A549 (cell line): ENCODE results near the gene SLAMF8. TPM values are rescaled to one million over a fixed set of nuclear protein-coding genes. Genes with fewer than 3 reads are reported as not detected.

Source experiments
- ATAC-seq, 2 experiments: fragments of 200-7000 bp in 1 of 2; fragments of >200 bp in 1 of 2; cut with Nextera tagmentation in 1 of 2; cut with Tn5 transposase in 1 of 2; 3 replicates each; pipeline versions ENCODE4 v1.8.0 to v1.9.1; 2018 to 2020; ENCODE audit warnings: mild to moderate bottlenecking in 1 of 2, moderate library complexity in 1 of 2
- CTCF ChIA-PET: fragments of 300-600 bp; sonication (Branson Sonifier 250); formaldehyde crosslinking; extraction: SDS; loops from one replicate; lab custom pipeline; 2021; ENCODE audit warnings: antibody characterized with exemption, inconsistent platforms; lab: Yijun Ruan, JAX
- POLR2A ChIA-PET: fragments of 350-600 bp; formaldehyde crosslinking; extraction: SDS; loops from one replicate; lab custom pipeline; 2021; ENCODE audit warnings: antibody characterized with exemption, inconsistent platforms; lab: Yijun Ruan, JAX
- DNase-seq, 2 experiments: peaks; one replicate each; pipeline versions ENCODE4 v3.0.0 to v3.0.0-alpha.2; 2011 to 2016; ENCODE audit warnings: low read depth in 1 of 2, low spot score in 1 of 2
- FAIRE-seq: peaks from 2 replicates; lab custom pipeline; 2011; peaks lifted over from hg19 to GRCh38; lab: Jason Lieb, UNC
- H3K27ac ChIP-seq, 2 experiments: fragments of >200 bp; sonication (Bioruptor Twin); formaldehyde crosslinking; 3 replicates each; pipeline ENCODE4 v1.5.1; 2016 to 2017
- H3K4me1 ChIP-seq: fragments of >200 bp; sonication (Bioruptor Twin); formaldehyde crosslinking; 3 replicates; pipeline ENCODE4 v1.6.1; 2016
- H3K4me2 ChIP-seq: fragments of >200 bp; sonication (Bioruptor Twin); formaldehyde crosslinking; 3 replicates; pipeline ENCODE4 v1.6.1; 2016
- H3K4me3 ChIP-seq: fragments of >200 bp; sonication (Bioruptor Twin); formaldehyde crosslinking; 3 replicates; pipeline ENCODE4 v1.5.1; 2016
- H3K9me3 ChIP-seq: fragments of >200 bp; sonication (Bioruptor Twin); formaldehyde crosslinking; 3 replicates; pipeline ENCODE4 v1.6.1; 2016
- CBX2 ChIP-seq: fragments of 200-600 bp; sonication (generic); IDR thresholded peaks from 2 replicates; pipeline ENCODE4 v1.6.1; 2016; ENCODE audit warnings: low read depth, mild to moderate bottlenecking, borderline replicate concordance
- CBX8 ChIP-seq: fragments of 200-600 bp; sonication (generic); IDR thresholded peaks from 2 replicates; pipeline ENCODE4 v1.6.1; 2016
- CEBPB ChIP-seq, 2 experiments: fragments of >200 bp in 1 of 2; sonication (Bioruptor Twin) in 1 of 2; formaldehyde crosslinking in 1 of 2; IDR thresholded peaks; 2 replicates each; pipeline ENCODE4 v1.6.1; 2012 to 2016
- CHD2 ChIP-seq: fragments of 150-350 bp; IDR thresholded peaks from 2 replicates; pipeline ENCODE4 v1.6.1; 2014; ENCODE audit warnings: low read length; ENCODE audit not compliant: partially characterized antibody
- CHD4 ChIP-seq: fragments of 200-600 bp; sonication (generic); IDR thresholded peaks from 2 replicates; pipeline ENCODE4 v1.6.1; 2016; ENCODE audit warnings: antibody characterized with exemption, mild to moderate bottlenecking, borderline replicate concordance
- EHF ChIP-seq: fragments of 250-450 bp; sonication (Bioruptor Pico); IDR thresholded peaks from 2 replicates; pipeline ENCODE4 v1.5.0; 2020; ENCODE audit warnings: mild to moderate bottlenecking
- EHMT2 ChIP-seq: fragments of 200-600 bp; sonication (generic); IDR thresholded peaks from 2 replicates; pipeline ENCODE4 v1.6.1; 2016; ENCODE audit warnings: antibody characterized with exemption, low read depth, mild to moderate bottlenecking, moderate library complexity
- FOSL2 ChIP-seq, 2 experiments: fragments of 450-650 bp in 1 of 2; fragments of >200 bp in 1 of 2; sonication (Bioruptor Twin) in 1 of 2; formaldehyde crosslinking; IDR thresholded peaks; 2 replicates each; pipeline versions ENCODE4 v1.5.0 to v1.6.1; 2016 to 2020; ENCODE audit warnings: mild to moderate bottlenecking in 1 of 2, moderate library complexity in 1 of 2
- HEYL ChIP-seq: fragments of 250-450 bp; sonication (Bioruptor Pico); IDR thresholded peaks from 2 replicates; pipeline ENCODE4 v1.8.0; 2021; ENCODE audit warnings: mild to moderate bottlenecking, moderate library complexity
- HOXB5 ChIP-seq: fragments of 250-450 bp; sonication (Bioruptor Pico); IDR thresholded peaks from 2 replicates; pipeline ENCODE4 v1.5.0; 2020; ENCODE audit warnings: mild to moderate bottlenecking, moderate library complexity
- JUN ChIP-seq, 2 experiments: fragments of >200 bp; sonication (Bioruptor Twin); formaldehyde crosslinking; IDR thresholded peaks; 2 replicates in 1 of 2; 3 replicates in 1 of 2; pipeline ENCODE4 v1.6.1; 2016 to 2017
- KDM5A ChIP-seq: fragments of 200-600 bp; sonication (generic); IDR thresholded peaks from 2 replicates; pipeline ENCODE4 v1.6.1; 2016; ENCODE audit warnings: antibody characterized with exemption, mild to moderate bottlenecking
- MYC ChIP-seq: IDR thresholded peaks from 2 replicates; pipeline ENCODE4 v1.6.1; 2012; ENCODE audit warnings: mild to moderate bottlenecking, inconsistent platforms, low read length, improper control_type of control experiment, borderline replicate concordance
- NPAS2 ChIP-seq: fragments of 250-450 bp; sonication (Bioruptor Pico); IDR thresholded peaks from 2 replicates; pipeline ENCODE4 v1.8.0; 2022; ENCODE audit warnings: mild to moderate bottlenecking, moderate library complexity, borderline replicate concordance
- NR3C1 ChIP-seq: fragments of >200 bp; sonication (Bioruptor Twin); formaldehyde crosslinking; IDR thresholded peaks from 3 replicates; pipeline ENCODE4 v1.6.1; 2017
- RAD21 ChIP-seq, 2 experiments: fragments of >200 bp in 1 of 2; sonication (Bioruptor Twin) in 1 of 2; formaldehyde crosslinking in 1 of 2; IDR thresholded peaks in 1 of 2; conservative IDR thresholded peaks in 1 of 2; 2 replicates in 1 of 2; 3 replicates in 1 of 2; pipeline ENCODE4 v1.6.1; 2012 to 2018; ENCODE audit warnings: inconsistent platforms in 1 of 2
- RNF2 ChIP-seq: fragments of 200-600 bp; sonication (generic); IDR thresholded peaks from 2 replicates; pipeline ENCODE4 v1.6.1; 2016; ENCODE audit warnings: low read depth, mild to moderate bottlenecking, antibody characterized with exemption, moderate library complexity, borderline replicate concordance
- SMC3 ChIP-seq: fragments of >200 bp; sonication (Bioruptor Twin); formaldehyde crosslinking; IDR thresholded peaks from 3 replicates; pipeline ENCODE4 v1.6.1; 2018; ENCODE audit warnings: inconsistent platforms
- ZNF302 ChIP-seq: fragments of 250-450 bp; sonication (Bioruptor Pico); IDR thresholded peaks from 2 replicates; pipeline ENCODE4 v1.9.0; 2021; ENCODE audit warnings: inconsistent platforms, mild to moderate bottlenecking, moderate library complexity
- WGBS: methylation state at CpG from one replicate; pipeline ENCODE4 v1.1.6; 2017; ENCODE audit errors: missing lambda C conversion rate; 5-methylcytosine and 5-hydroxymethylcytosine counted together
- polyA plus RNA-seq, 4 experiments: library from polyadenylated mRNA; depleted of rRNA in 3 of 4; stranded (reverse); fragments of >200 nt; fragmentation: RNase III in 1 of 4; extraction: RNeasy Plus Mini Kit Qiagen cat#74134 plus additional on column Dnase treatment in 1 of 4; gene quantifications; 2 replicates in 3 of 4; 3 replicates in 1 of 4; pipeline ENCODE4 v1.2.3, GENCODE V29; 2011 to 2017
- TF ChIP-seq, protein P1 (sequence below): fragments of 250-450 bp; sonication (Bioruptor Pico); IDR thresholded peaks from 2 replicates; pipeline ENCODE4 v1.5.0; 2021; ENCODE audit warnings: mild to moderate bottlenecking, moderate library complexity, borderline replicate concordance
- TF ChIP-seq, protein P2 (sequence below): fragments of 200-600 bp; sonication (generic); IDR thresholded peaks from 2 replicates; pipeline ENCODE4 v1.6.1; 2016; ENCODE audit warnings: antibody characterized with exemption, mild to moderate bottlenecking, moderate library complexity
- TF ChIP-seq, protein P3 (sequence below): fragments of 250-450 bp; sonication (Bioruptor Pico); IDR thresholded peaks from 2 replicates; pipeline ENCODE4 v1.5.0; 2020; ENCODE audit warnings: low read depth, mild to moderate bottlenecking, moderate library complexity
- TF ChIP-seq, protein P4 (sequence below): fragments of >200 bp; sonication (Bioruptor Twin); formaldehyde crosslinking; IDR thresholded peaks from 3 replicates; pipeline ENCODE4 v1.5.1; 2016
- TF ChIP-seq, protein P5 (sequence below): IDR thresholded peaks from 2 replicates; pipeline ENCODE4 v1.6.1; 2012
- TF ChIP-seq, protein P6 (sequence below): IDR thresholded peaks from 2 replicates; pipeline ENCODE4 v1.6.1; 2012
- TF ChIP-seq, protein P7 (sequence below): fragments of >200 bp; sonication (Bioruptor Twin); formaldehyde crosslinking; IDR thresholded peaks from 2 replicates; pipeline ENCODE4 v1.6.1; 2016

Gene SLAMF8
- polyA plus RNA-seq, 2 of the 4 experiments (the other 2 are of a cell fraction) = not detected

DNA sequence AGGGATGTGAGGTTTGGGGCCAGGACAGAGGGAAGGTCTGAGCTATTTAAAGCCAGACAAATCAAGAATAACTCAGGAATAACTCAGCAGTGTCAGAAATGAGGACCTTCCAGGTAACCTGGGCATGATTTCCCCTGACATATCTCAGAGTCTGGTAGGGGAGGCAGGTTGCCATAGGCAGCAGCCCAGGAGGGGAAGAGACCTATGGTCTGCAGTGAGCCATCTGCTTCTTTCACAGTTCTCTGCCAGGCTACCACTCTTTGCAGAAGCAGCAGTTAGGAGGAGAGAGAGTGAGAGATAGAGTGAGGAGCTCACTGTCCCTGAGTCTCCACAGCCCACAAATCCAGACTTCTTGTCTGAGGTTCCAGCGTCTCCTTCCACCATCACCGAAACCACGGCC, 42.1 kb downstream of the SLAMF8 start:
- H3K9me3 ChIP-seq = no peaks in the 10 kb centered on the region
- 0 out of 6 replicates have a peak overlapping the region, but pooled peaks of 1 of the 2 experiments have one; percentile 6 for H3K27ac ChIP-seq
- no peak for TF ChIP-seq CHD2
- TF ChIP-seq, protein P1, sequence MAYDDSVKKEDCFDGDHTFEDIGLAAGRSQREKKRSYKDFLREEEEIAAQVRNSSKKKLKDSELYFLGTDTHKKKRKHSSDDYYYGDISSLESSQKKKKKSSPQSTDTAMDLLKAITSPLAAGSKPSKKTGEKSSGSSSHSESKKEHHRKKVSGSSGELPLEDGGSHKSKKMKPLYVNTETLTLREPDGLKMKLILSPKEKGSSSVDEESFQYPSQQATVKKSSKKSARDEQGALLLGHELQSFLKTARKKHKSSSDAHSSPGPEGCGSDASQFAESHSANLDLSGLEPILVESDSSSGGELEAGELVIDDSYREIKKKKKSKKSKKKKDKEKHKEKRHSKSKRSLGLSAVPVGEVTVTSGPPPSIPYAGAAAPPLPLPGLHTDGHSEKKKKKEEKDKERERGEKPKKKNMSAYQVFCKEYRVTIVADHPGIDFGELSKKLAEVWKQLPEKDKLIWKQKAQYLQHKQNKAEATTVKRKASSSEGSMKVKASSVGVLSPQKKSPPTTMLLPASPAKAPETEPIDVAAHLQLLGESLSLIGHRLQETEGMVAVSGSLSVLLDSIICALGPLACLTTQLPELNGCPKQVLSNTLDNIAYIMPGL (CRISPR knock-in tag) = no peak
- no peak for TF ChIP-seq CHD4
- no peak for TF ChIP-seq HEYL (CRISPR knock-in tag)
- TF ChIP-seq NPAS2 (CRISPR knock-in tag) = no peak
- TF ChIP-seq KDM5A = no peak
- no peak for TF ChIP-seq CEBPB (IDR thresholded peaks at IDR 0.05)
- TF ChIP-seq RNF2 = no peak
- TF ChIP-seq, protein P2, sequence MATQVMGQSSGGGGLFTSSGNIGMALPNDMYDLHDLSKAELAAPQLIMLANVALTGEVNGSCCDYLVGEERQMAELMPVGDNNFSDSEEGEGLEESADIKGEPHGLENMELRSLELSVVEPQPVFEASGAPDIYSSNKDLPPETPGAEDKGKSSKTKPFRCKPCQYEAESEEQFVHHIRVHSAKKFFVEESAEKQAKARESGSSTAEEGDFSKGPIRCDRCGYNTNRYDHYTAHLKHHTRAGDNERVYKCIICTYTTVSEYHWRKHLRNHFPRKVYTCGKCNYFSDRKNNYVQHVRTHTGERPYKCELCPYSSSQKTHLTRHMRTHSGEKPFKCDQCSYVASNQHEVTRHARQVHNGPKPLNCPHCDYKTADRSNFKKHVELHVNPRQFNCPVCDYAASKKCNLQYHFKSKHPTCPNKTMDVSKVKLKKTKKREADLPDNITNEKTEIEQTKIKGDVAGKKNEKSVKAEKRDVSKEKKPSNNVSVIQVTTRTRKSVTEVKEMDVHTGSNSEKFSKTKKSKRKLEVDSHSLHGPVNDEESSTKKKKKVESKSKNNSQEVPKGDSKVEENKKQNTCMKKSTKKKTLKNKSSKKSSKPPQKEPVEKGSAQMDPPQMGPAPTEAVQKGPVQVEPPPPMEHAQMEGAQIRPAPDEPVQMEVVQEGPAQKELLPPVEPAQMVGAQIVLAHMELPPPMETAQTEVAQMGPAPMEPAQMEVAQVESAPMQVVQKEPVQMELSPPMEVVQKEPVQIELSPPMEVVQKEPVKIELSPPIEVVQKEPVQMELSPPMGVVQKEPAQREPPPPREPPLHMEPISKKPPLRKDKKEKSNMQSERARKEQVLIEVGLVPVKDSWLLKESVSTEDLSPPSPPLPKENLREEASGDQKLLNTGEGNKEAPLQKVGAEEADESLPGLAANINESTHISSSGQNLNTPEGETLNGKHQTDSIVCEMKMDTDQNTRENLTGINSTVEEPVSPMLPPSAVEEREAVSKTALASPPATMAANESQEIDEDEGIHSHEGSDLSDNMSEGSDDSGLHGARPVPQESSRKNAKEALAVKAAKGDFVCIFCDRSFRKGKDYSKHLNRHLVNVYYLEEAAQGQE = no peak
- no peak for TF ChIP-seq ZNF302 (CRISPR knock-in tag)
- TF ChIP-seq, protein P3, sequence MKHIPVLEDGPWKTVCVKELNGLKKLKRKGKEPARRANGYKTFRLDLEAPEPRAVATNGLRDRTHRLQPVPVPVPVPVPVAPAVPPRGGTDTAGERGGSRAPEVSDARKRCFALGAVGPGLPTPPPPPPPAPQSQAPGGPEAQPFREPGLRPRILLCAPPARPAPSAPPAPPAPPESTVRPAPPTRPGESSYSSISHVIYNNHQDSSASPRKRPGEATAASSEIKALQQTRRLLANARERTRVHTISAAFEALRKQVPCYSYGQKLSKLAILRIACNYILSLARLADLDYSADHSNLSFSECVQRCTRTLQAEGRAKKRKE (CRISPR knock-in tag) = no peak
- TF ChIP-seq, protein P4, sequence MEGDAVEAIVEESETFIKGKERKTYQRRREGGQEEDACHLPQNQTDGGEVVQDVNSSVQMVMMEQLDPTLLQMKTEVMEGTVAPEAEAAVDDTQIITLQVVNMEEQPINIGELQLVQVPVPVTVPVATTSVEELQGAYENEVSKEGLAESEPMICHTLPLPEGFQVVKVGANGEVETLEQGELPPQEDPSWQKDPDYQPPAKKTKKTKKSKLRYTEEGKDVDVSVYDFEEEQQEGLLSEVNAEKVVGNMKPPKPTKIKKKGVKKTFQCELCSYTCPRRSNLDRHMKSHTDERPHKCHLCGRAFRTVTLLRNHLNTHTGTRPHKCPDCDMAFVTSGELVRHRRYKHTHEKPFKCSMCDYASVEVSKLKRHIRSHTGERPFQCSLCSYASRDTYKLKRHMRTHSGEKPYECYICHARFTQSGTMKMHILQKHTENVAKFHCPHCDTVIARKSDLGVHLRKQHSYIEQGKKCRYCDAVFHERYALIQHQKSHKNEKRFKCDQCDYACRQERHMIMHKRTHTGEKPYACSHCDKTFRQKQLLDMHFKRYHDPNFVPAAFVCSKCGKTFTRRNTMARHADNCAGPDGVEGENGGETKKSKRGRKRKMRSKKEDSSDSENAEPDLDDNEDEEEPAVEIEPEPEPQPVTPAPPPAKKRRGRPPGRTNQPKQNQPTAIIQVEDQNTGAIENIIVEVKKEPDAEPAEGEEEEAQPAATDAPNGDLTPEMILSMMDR = no peak
- no peak for TF ChIP-seq HOXB5 (CRISPR knock-in tag)
- TF ChIP-seq, protein P5, sequence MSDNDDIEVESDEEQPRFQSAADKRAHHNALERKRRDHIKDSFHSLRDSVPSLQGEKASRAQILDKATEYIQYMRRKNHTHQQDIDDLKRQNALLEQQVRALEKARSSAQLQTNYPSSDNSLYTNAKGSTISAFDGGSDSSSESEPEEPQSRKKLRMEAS = no peak
- no peak for TF ChIP-seq RAD21 (conservative IDR thresholded peaks at IDR 0.05 in 1 of 2, IDR thresholded peaks at IDR 0.05 in 1 of 2)
- TF ChIP-seq CBX8 = no peak
- ATAC-seq (no peak), FAIRE-seq (no peak), DNase-seq (no peak)
- WGBS = 81% methylated on average over 3 of the region's 3 CpGs
- CTCF ChIA-PET = interaction anchor here (0.8 to 3.0 kb wide), 6 partner anchors 9 to 70 kb away, joined by 3 to 17 read pairs (median 4); no protein-coding TSS in a partner anchor
- H3K4me3 ChIP-seq = no peak overlapping the region
- H3K4me2 ChIP-seq = no peak overlapping the region
- H3K4me1 ChIP-seq = 0 out of 3 replicates have a peak, but pooled peaks cover 3% of the 10 kb centered on the region
- POLR2A ChIA-PET = no interaction called here

DNA sequence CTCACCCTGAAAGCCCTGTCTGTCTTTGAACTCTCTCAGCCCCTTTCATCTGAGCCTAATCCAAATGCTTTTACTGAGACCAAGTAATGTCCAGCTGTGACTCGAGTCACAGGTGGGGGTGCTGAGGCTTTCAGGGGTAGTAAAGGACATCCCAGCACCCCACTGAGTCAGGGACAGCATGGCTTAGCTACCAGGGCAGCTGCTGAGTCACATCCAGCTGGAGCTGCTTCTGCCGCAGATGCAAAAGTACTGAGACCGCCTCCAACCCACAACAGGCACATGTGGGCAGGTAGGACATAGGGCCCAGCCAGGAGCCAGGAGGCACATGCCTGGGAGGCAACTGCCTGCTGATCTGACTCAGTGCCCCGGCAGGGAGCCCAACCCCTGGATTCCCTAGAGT, 42.5 kb downstream of the SLAMF8 start:
- WGBS = 42% methylated on average over 4 of the region's 4 CpGs
- no peak overlapping the region for H3K4me2 ChIP-seq
- peak in 1 of 2 experiments; percentile 42; a peak in 1 of 6 replicates for ATAC-seq
- H3K4me1 ChIP-seq = 0 out of 3 replicates have a peak, but pooled peaks cover 3% of the 10 kb centered on the region
- CTCF ChIA-PET = interaction anchor here (0.8 to 3.0 kb wide), 5 partner anchors 9 to 71 kb away, joined by 3 to 17 read pairs (median 5); no protein-coding TSS in a partner anchor
- peak overlapping the region in 1 of 2 experiments; percentile 32; a peak in 1 of 6 replicates for H3K27ac ChIP-seq
- H3K9me3 ChIP-seq = no peaks in the 10 kb centered on the region
- FAIRE-seq = no peak
- no peak overlapping the region for H3K4me3 ChIP-seq
- DNase-seq = no peak
- POLR2A ChIA-PET = no interaction called here
- TF ChIP-seq EHF (CRISPR knock-in tag) = no peak
- TF ChIP-seq RNF2 = no peak
- TF ChIP-seq MYC = no peak
- no peak for TF ChIP-seq EHMT2
- TF ChIP-seq HOXB5 (CRISPR knock-in tag) = no peak
- TF ChIP-seq, protein P6, sequence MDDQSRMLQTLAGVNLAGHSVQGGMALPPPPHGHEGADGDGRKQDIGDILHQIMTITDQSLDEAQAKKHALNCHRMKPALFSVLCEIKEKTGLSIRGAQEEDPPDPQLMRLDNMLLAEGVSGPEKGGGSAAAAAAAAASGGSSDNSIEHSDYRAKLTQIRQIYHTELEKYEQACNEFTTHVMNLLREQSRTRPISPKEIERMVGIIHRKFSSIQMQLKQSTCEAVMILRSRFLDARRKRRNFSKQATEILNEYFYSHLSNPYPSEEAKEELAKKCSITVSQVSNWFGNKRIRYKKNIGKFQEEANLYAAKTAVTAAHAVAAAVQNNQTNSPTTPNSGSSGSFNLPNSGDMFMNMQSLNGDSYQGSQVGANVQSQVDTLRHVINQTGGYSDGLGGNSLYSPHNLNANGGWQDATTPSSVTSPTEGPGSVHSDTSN = no peak
- TF ChIP-seq, protein P7, sequence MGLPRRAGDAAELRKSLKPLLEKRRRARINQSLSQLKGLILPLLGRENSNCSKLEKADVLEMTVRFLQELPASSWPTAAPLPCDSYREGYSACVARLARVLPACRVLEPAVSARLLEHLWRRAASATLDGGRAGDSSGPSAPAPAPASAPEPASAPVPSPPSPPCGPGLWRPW = no peak
- TF ChIP-seq NR3C1 = no peak
- TF ChIP-seq JUN (IDR thresholded peaks at IDR 0.05) = no peak
- TF ChIP-seq NPAS2 (CRISPR knock-in tag) = no peak
- TF ChIP-seq SMC3 = no peak
- no peak for TF ChIP-seq CBX2
- TF ChIP-seq FOSL2 (IDR thresholded peaks at IDR 0.05) = no peak
- no peak for TF ChIP-seq FOSL2 (CRISPR knock-in tag; IDR thresholded peaks at IDR 0.05)
- TF ChIP-seq CBX8 = no peak
- TF ChIP-seq RAD21 (conservative IDR thresholded peaks at IDR 0.05 in 1 of 2, IDR thresholded peaks at IDR 0.05 in 1 of 2) = no peak
